GM23338 (cell line): ENCODE measurements around the gene ELOF1. TPM values are rescaled to one million over a fixed set of nuclear protein-coding genes. Genes with fewer than 3 reads are reported as not detected.

Source experiments
- ATAC-seq: fragments of 200-7000 bp; cut with Tn5 transposase; 3 replicates; pipeline ENCODE4 v1.9.1; 2020
- DNase-seq: peaks from one replicate; pipeline ENCODE4 v3.0.0-alpha.2; 2015; ENCODE audit warnings: low spot score
- H2AFZ ChIP-seq: fragments of 200-600 bp; sonication (generic); 2 replicates; pipeline ENCODE4 v1.8.0; 2016; ENCODE audit warnings: antibody characterized with exemption, mild to moderate bottlenecking, moderate library complexity
- H3F3A ChIP-seq: fragments of 200-600 bp; sonication (generic); replicated peaks from 2 replicates; pipeline ENCODE4 v1.8.0; 2017; ENCODE audit warnings: antibody characterized with exemption, mixed run types, low read depth
- H3K27ac ChIP-seq: fragments of 200-600 bp; sonication (generic); 2 replicates; pipeline ENCODE4 v1.6.1; 2016; ENCODE audit warnings: low read depth
- H3K27me3 ChIP-seq: fragments of 200-600 bp; sonication (generic); 2 replicates; pipeline ENCODE4 v1.8.0; 2016; ENCODE audit warnings: mild to moderate bottlenecking, mixed run types, moderate library complexity; ENCODE audit not compliant: insufficient read depth
- H3K36me3 ChIP-seq: fragments of 200-600 bp; sonication (generic); 2 replicates; pipeline ENCODE4 v1.8.0; 2016; ENCODE audit warnings: mild to moderate bottlenecking; ENCODE audit not compliant: insufficient read depth
- H3K4me1 ChIP-seq: fragments of 200-600 bp; sonication (generic); 2 replicates; pipeline ENCODE4 v1.8.0; 2016; ENCODE audit warnings: mild to moderate bottlenecking, moderate library complexity; ENCODE audit not compliant: insufficient read depth
- H3K4me2 ChIP-seq: fragments of 200-600 bp; sonication (generic); 2 replicates; pipeline ENCODE4 v1.7.1; 2017; ENCODE audit warnings: mixed run types
- H3K4me3 ChIP-seq: fragments of 200-600 bp; sonication (generic); 2 replicates; pipeline ENCODE4 v1.6.1; 2016; ENCODE audit warnings: mixed run types
- H3K79me2 ChIP-seq: fragments of 200-600 bp; sonication (generic); replicated peaks from 2 replicates; pipeline ENCODE4 v1.8.0; 2017; ENCODE audit warnings: mild to moderate bottlenecking; ENCODE audit not compliant: insufficient read depth
- H3K9me2 ChIP-seq: fragments of 200-600 bp; sonication (generic); 2 replicates; pipeline ENCODE4 v1.8.0; 2017; ENCODE audit not compliant: insufficient read depth
- H4K20me1 ChIP-seq: fragments of 200-600 bp; sonication (generic); replicated peaks from 2 replicates; pipeline ENCODE4 v1.8.0; 2017; ENCODE audit warnings: mild to moderate bottlenecking; ENCODE audit not compliant: insufficient read depth
- H3K27ac Mint-ChIP-seq: 2 replicates; pipeline ENCODE4 v1.8.0; 2020; ENCODE audit warnings: inconsistent platforms, mild to moderate bottlenecking, moderate library complexity, mixed read lengths
- H3K27me3 Mint-ChIP-seq: 3 replicates; pipeline ENCODE4 v1.8.0; 2022; ENCODE audit warnings: low read depth, mild to moderate bottlenecking, moderate library complexity, mixed read lengths, inconsistent platforms; ENCODE audit not compliant: insufficient read depth, poor library complexity
- H3K36me3 Mint-ChIP-seq: 3 replicates; pipeline ENCODE4 v1.8.0; 2021; ENCODE audit warnings: low read depth, mild to moderate bottlenecking, inconsistent platforms, moderate library complexity, mixed read lengths
- H3K4me1 Mint-ChIP-seq: 3 replicates; pipeline ENCODE4 v1.8.0; 2020; ENCODE audit warnings: mild to moderate bottlenecking, inconsistent platforms, mixed read lengths
- H3K4me3 Mint-ChIP-seq: 3 replicates; pipeline ENCODE4 v1.8.0; 2021; ENCODE audit warnings: moderate library complexity, mild to moderate bottlenecking, inconsistent platforms, mixed read lengths
- H3K9me3 Mint-ChIP-seq: 3 replicates; pipeline ENCODE4 v1.8.0; 2020; ENCODE audit warnings: moderate library complexity, mild to moderate bottlenecking, inconsistent platforms, mixed read lengths
- CREB1 ChIP-seq: fragments of 250-450 bp; sonication (Bioruptor Pico); IDR thresholded peaks from 2 replicates; pipeline ENCODE4 v1.5.0; 2020; ENCODE audit warnings: low read depth, mild to moderate bottlenecking, moderate library complexity
- CTCF ChIP-seq, 2 experiments: fragments of 200-600 bp in 1 of 2; sonication (generic) in 1 of 2; conservative IDR thresholded peaks; 2 replicates each; pipeline versions ENCODE4 v1.5.1 to v1.6.1; 2016 to 2017; ENCODE audit warnings: antibody characterized with exemption in 2 of 2, low read depth in 2 of 2, mild to moderate bottlenecking in 2 of 2, moderate library complexity in 1 of 2
- ETS1 ChIP-seq: IDR thresholded peaks from 2 replicates; pipeline ENCODE4 v1.6.1; 2016; ENCODE audit warnings: antibody characterized with exemption
- EZH2 ChIP-seq: fragments of 200-600 bp; sonication (generic); IDR thresholded peaks from one replicate; pipeline ENCODE4 v1.8.0; 2017; ENCODE audit warnings: antibody characterized with exemption, mild to moderate bottlenecking, low read depth; ENCODE audit not compliant: unreplicated experiment
- EZH2phosphoT487 ChIP-seq: fragments of 200-600 bp; sonication (generic); IDR thresholded peaks from one replicate; pipeline ENCODE4 v1.8.1; 2018; ENCODE audit warnings: antibody characterized with exemption; ENCODE audit not compliant: unreplicated experiment
- JUNB ChIP-seq: IDR thresholded peaks from one replicate; pipeline ENCODE4 v1.6.1; 2016; ENCODE audit warnings: antibody characterized with exemption; ENCODE audit not compliant: unreplicated experiment
- NANOG ChIP-seq: IDR thresholded peaks from 2 replicates; pipeline ENCODE4 v1.6.1; 2016; ENCODE audit warnings: antibody characterized with exemption, borderline replicate concordance
- POLR2AphosphoS5 ChIP-seq: IDR thresholded peaks from 2 replicates; pipeline ENCODE4 v1.6.1; 2016; ENCODE audit warnings: antibody characterized with exemption, low read depth
- REST ChIP-seq: IDR thresholded peaks from one replicate; pipeline ENCODE4 v1.6.1; 2018; ENCODE audit warnings: antibody characterized with exemption; ENCODE audit not compliant: unreplicated experiment
- STAT1 ChIP-seq: IDR thresholded peaks from one replicate; pipeline ENCODE4 v1.6.1; 2016; ENCODE audit warnings: antibody characterized with exemption; ENCODE audit not compliant: unreplicated experiment
- ZNF114 ChIP-seq: fragments of 250-450 bp; sonication (Bioruptor Pico); IDR thresholded peaks from 2 replicates; pipeline ENCODE4 v1.5.0; 2020; ENCODE audit warnings: mild to moderate bottlenecking, moderate library complexity
- ZNF331 ChIP-seq: fragments of 250-450 bp; sonication (Bioruptor Pico); IDR thresholded peaks from 2 replicates; pipeline ENCODE4 v1.5.0; 2020; ENCODE audit warnings: low read depth, mild to moderate bottlenecking, moderate library complexity
- ZNF462 ChIP-seq: fragments of 250-450 bp; sonication (Bioruptor Pico); IDR thresholded peaks from 2 replicates; pipeline ENCODE4 v1.5.0; 2020; ENCODE audit warnings: mild to moderate bottlenecking, moderate library complexity
- polyA plus RNA-seq: library from polyadenylated mRNA; unstranded; fragments of >200 nt; fragmentation: Nextera tagmentation; extraction: Ambion mirVana; gene quantifications from 2 replicates; pipeline ENCODE4 v1.2.1, GENCODE V29; 2016
- total RNA-seq: library from RNA; depleted of rRNA; stranded (reverse); fragments of >200 nt; shearing (Covaris generic); gene quantifications from 2 replicates; pipeline ENCODE4 v1.2.3, GENCODE V29; 2014

The ELOF1 gene
- total and polyA plus RNA-seq, 2 experiments from 2014 or later, result 73.3 to 103 TPM

GRCh38 chr19:11541238-11541637, 17.8 kb downstream of the ELOF1 start:
- no peak overlapping the region for H3K4me2 ChIP-seq
- ATAC-seq (no peak), DNase-seq (no peak)
- H3K36me3 Mint-ChIP-seq, result no peaks in the 10 kb centered on the region
- TF ChIP-seq JUNB, result no peak
- TF ChIP-seq ETS1, result no peak
- TF ChIP-seq CREB1, result no peak
- no peak for TF ChIP-seq NANOG
- no peak for TF ChIP-seq REST
- no peak for TF ChIP-seq STAT1
- no peak for TF ChIP-seq POLR2AphosphoS5
- TF ChIP-seq EZH2, result no peak
- TF ChIP-seq CTCF (conservative IDR thresholded peaks at IDR 0.05; ENCODE audit: low read depth in 2 of 2), result no peak
- TF ChIP-seq ZNF331, result no peak
- no peak for TF ChIP-seq ZNF462
- no peak for TF ChIP-seq EZH2phosphoT487
- TF ChIP-seq ZNF114, result no peak
- peaks cover 13% of the 10 kb centered on the region for H3K4me1 ChIP-seq
- no peaks in the 10 kb centered on the region for H3K79me2 ChIP-seq
- H3K27me3 ChIP-seq, result no peaks in the 10 kb centered on the region
- no peak overlapping the region for H3K4me3 ChIP-seq
- H3K9me3 Mint-ChIP-seq, result no peaks in the 10 kb centered on the region
- 0 out of 2 replicates have a peak, but pooled peaks cover 9% of the 10 kb centered on the region for H3F3A ChIP-seq
- no peaks in the 10 kb centered on the region for H4K20me1 ChIP-seq
- no peak overlapping the region for H3K27ac Mint-ChIP-seq
- H3K4me1 Mint-ChIP-seq, result peaks cover 19% of the 10 kb centered on the region
- H3K4me3 Mint-ChIP-seq, result no peak overlapping the region
- no peaks in the 10 kb centered on the region for H3K9me2 ChIP-seq
- peaks cover 23% of the 10 kb centered on the region for H3K27me3 Mint-ChIP-seq
- no peak overlapping the region; the same call in 1 of the 2 replicates for H3K27ac ChIP-seq
- no peaks in the 10 kb centered on the region for H3K36me3 ChIP-seq
- no peak overlapping the region for H2AFZ ChIP-seq
